WTC11 (cell line): Measurements from ENCODE around the gene DNAJB11. TPM values are rescaled to one million over a fixed set of nuclear protein-coding genes. Genes with fewer than 3 reads are reported as not detected.

ENCODE experiments used
- ATAC-seq: fragments of 200-7000 bp; cut with Tn5 transposase; 2 replicates; pipeline ENCODE4 v1.10.0; 2021; ENCODE audit warnings: mild to moderate bottlenecking, moderate library complexity
- CTCF ChIA-PET: fragments of 300-600 bp; sonication (Branson Sonifier 250); formaldehyde crosslinking; loops from one replicate; lab custom pipeline; 2021; ENCODE audit warnings: antibody characterized with exemption; lab: Charles Lee
- POLR2A ChIA-PET: fragments of 350-600 bp; sonication (Branson Sonifier 250); formaldehyde crosslinking; loops from one replicate; lab custom pipeline; 2021; ENCODE audit warnings: antibody characterized with exemption; lab: Charles Lee
- DNase-seq: peaks from one replicate; pipeline ENCODE4 v3.0.0; 2021; ENCODE audit warnings: low spot score
- H3K27ac Mint-ChIP-seq: 2 replicates; pipeline ENCODE4 v1.8.0; 2021; ENCODE audit warnings: mixed read lengths
- H3K27me3 Mint-ChIP-seq: 2 replicates; pipeline ENCODE4 v1.8.0; 2021; ENCODE audit warnings: low read depth, mild to moderate bottlenecking, moderate library complexity, mixed read lengths
- H3K36me3 Mint-ChIP-seq: 2 replicates; pipeline ENCODE4 v1.8.0; 2021; ENCODE audit warnings: mixed read lengths
- H3K4me1 Mint-ChIP-seq: 2 replicates; pipeline ENCODE4 v1.8.0; 2022; ENCODE audit warnings: mixed read lengths
- H3K4me3 Mint-ChIP-seq: 2 replicates; pipeline ENCODE4 v1.8.0; 2021; ENCODE audit warnings: mild to moderate bottlenecking, moderate library complexity, mixed read lengths
- H3K9me3 Mint-ChIP-seq: 2 replicates; pipeline ENCODE4 v1.8.0; 2021; ENCODE audit warnings: mixed read lengths
- ATF6 ChIP-seq: sonication (generic); formaldehyde crosslinking; IDR thresholded peaks from 2 replicates; pipeline ENCODE4 v1.8.1; 2023; ENCODE audit warnings: mild to moderate bottlenecking, missing genetic modification reagents
- CREM ChIP-seq: sonication (generic); formaldehyde crosslinking; IDR thresholded peaks from 2 replicates; pipeline ENCODE4 v1.8.1; 2022; ENCODE audit warnings: mild to moderate bottlenecking, missing genetic modification reagents, moderate library complexity
- FOXK1 ChIP-seq: sonication (generic); formaldehyde crosslinking; IDR thresholded peaks from 2 replicates; pipeline ENCODE4 v1.8.0; 2022; ENCODE audit warnings: mild to moderate bottlenecking, moderate library complexity, missing genetic modification reagents
- FOXP4 ChIP-seq: sonication (generic); formaldehyde crosslinking; IDR thresholded peaks from 2 replicates; pipeline ENCODE4 v1.8.0; 2022; ENCODE audit warnings: mild to moderate bottlenecking, missing genetic modification reagents
- GABPB1 ChIP-seq: sonication (generic); formaldehyde crosslinking; IDR thresholded peaks from 2 replicates; pipeline ENCODE4 v1.8.1; 2023; ENCODE audit warnings: mild to moderate bottlenecking, missing genetic modification reagents
- GRHL2 ChIP-seq: fragments of 250-450 bp; sonication (Bioruptor Pico); IDR thresholded peaks from 2 replicates; pipeline ENCODE4 v1.8.0; 2022; ENCODE audit warnings: mild to moderate bottlenecking, moderate library complexity; ENCODE audit not compliant: insufficient replicate concordance, severe bottlenecking
- HMGXB4 ChIP-seq: sonication (generic); formaldehyde crosslinking; IDR thresholded peaks from 2 replicates; pipeline ENCODE4 v1.8.1; 2023; ENCODE audit warnings: mild to moderate bottlenecking, moderate library complexity, missing genetic modification reagents
- MAX ChIP-seq: sonication (generic); formaldehyde crosslinking; IDR thresholded peaks from 2 replicates; pipeline ENCODE4 v1.8.0; 2022; ENCODE audit warnings: mild to moderate bottlenecking, missing genetic modification reagents
- NR1H2 ChIP-seq: sonication (generic); formaldehyde crosslinking; IDR thresholded peaks from 2 replicates; pipeline ENCODE4 v1.9.0; 2021; ENCODE audit warnings: mild to moderate bottlenecking, moderate library complexity, missing genetic modification reagents
- NR2C2 ChIP-seq: sonication (generic); formaldehyde crosslinking; IDR thresholded peaks from 2 replicates; pipeline ENCODE4 v1.8.0; 2022; ENCODE audit warnings: mild to moderate bottlenecking, missing genetic modification reagents
- PRRX2 ChIP-seq: fragments of 250-450 bp; sonication (Bioruptor Pico); IDR thresholded peaks from 2 replicates; pipeline ENCODE4 v1.8.0; 2021; ENCODE audit warnings: mild to moderate bottlenecking
- SOX15 ChIP-seq: fragments of 250-450 bp; sonication (Bioruptor Pico); IDR thresholded peaks from 2 replicates; pipeline ENCODE4 v1.9.0; 2021; ENCODE audit warnings: mild to moderate bottlenecking
- SP1 ChIP-seq: sonication (generic); formaldehyde crosslinking; conservative IDR thresholded peaks from 2 replicates; pipeline ENCODE4 v1.8.1; 2022; ENCODE audit warnings: missing genetic modification reagents
- TCF7 ChIP-seq: sonication (generic); formaldehyde crosslinking; IDR thresholded peaks from 2 replicates; pipeline ENCODE4 v1.8.0; 2022; ENCODE audit warnings: mild to moderate bottlenecking, low read depth, missing genetic modification reagents, moderate library complexity
- TEAD1 ChIP-seq: sonication (generic); formaldehyde crosslinking; IDR thresholded peaks from 2 replicates; pipeline ENCODE4 v1.8.0; 2022; ENCODE audit warnings: mild to moderate bottlenecking, missing genetic modification reagents
- ZNF121 ChIP-seq: sonication (generic); formaldehyde crosslinking; IDR thresholded peaks from 2 replicates; pipeline ENCODE4 v1.8.0; 2023; ENCODE audit warnings: missing genetic modification reagents
- ZNF232 ChIP-seq: sonication (generic); formaldehyde crosslinking; IDR thresholded peaks from 2 replicates; pipeline ENCODE4 v1.8.0; 2022; ENCODE audit warnings: mild to moderate bottlenecking, missing genetic modification reagents
- total RNA-seq: library from RNA; stranded (reverse); gene quantifications from 3 replicates; pipeline ENCODE4 v1.2.3, GENCODE V29; 2021
- TF ChIP-seq, protein P1 (sequence below): sonication (generic); formaldehyde crosslinking; IDR thresholded peaks from 2 replicates; pipeline ENCODE4 v1.8.1; 2022; ENCODE audit warnings: mild to moderate bottlenecking, missing genetic modification reagents, moderate library complexity, borderline replicate concordance
- TF ChIP-seq, protein P2 (sequence below): sonication (generic); formaldehyde crosslinking; IDR thresholded peaks from 2 replicates; pipeline ENCODE4 v1.8.1; 2023; ENCODE audit warnings: mild to moderate bottlenecking, missing genetic modification reagents, moderate library complexity
- TF ChIP-seq, protein P3 (sequence below): sonication (generic); formaldehyde crosslinking; IDR thresholded peaks from 2 replicates; pipeline ENCODE4 v1.8.1; 2023; ENCODE audit warnings: mild to moderate bottlenecking, missing genetic modification reagents, moderate library complexity

DNAJB11 gene
- total RNA-seq, 1 experiment from 2014 or later = 56.3 TPM

DNA sequence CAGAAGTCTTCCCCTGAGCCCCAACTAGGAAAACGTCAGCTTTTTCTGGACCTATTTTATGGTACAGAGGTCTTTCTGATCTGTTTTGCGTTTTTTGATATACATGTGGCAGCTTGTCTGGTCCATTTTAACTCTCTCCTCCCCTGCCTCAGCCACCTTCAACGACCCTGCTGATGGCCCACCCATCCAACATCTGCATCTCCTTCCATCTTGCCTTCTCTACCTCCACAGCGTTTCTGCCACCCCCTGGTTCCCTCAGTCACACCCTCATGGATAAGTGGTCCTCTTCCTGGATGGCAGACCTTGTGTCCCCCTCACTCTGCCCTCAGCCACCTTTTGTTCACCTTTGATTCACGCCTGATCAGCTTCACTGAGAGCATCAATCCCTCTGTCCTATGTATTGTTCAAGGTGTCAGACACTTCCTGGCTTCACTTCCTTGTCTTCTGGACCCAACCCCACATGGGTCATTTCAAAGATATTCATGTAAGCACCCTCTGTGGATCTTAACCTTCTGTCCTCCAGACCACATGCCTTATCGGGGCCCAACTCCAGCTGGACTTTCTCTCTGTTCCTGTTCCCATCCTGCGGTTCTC is 55.8 kb downstream of the DNAJB11 start (continued):
- TF ChIP-seq TEAD1 (CRISPR knock-in tag) = no peak
- no peak for TF ChIP-seq MAX (CRISPR knock-in tag)

GRCh38 chr3:186627852-186628414 is 57.4 kb downstream of the DNAJB11 start:
- no peak overlapping the region for H3K27ac Mint-ChIP-seq
- CTCF ChIA-PET = no interaction called here

GRCh38 chr3:186628756-186629155 is 58.2 kb downstream of the DNAJB11 start:
- H3K4me3 Mint-ChIP-seq = no peak overlapping the region
- H3K36me3 Mint-ChIP-seq = no peaks in the 10 kb centered on the region
- ATAC-seq = no peak
- TF ChIP-seq GRHL2 (CRISPR knock-in tag) (no peak), TCF7 (CRISPR knock-in tag) (no peak), HMGXB4 (CRISPR knock-in tag) (no peak), NR1H2 (no peak), ATF6 (no peak), ZNF121 (no peak), SP1 (CRISPR knock-in tag) (no peak), SOX15 (CRISPR knock-in tag) (no peak), PRRX2 (CRISPR knock-in tag) (no peak), CREM (CRISPR knock-in tag) (no peak), GABPB1 (no peak)

More at GRCh38 chr3:186627852-186628414, 57.4 kb downstream of the DNAJB11 start:
- Mint-ChIP-seq H3K4me3 (no peak overlapping the region), H3K36me3 (no peaks in the 10 kb centered on the region), H3K4me1 (peaks cover 7% of the 10 kb centered on the region; the same call in 1 of the 2 replicates), H3K27me3 (peaks cover 2% of the 10 kb centered on the region; the same call in 1 of the 2 replicates), H3K9me3 (peaks cover 3% of the 10 kb centered on the region; the same call in 1 of the 2 replicates)
- TF ChIP-seq FOXK1 (CRISPR knock-in tag) (no peak), SP1 (CRISPR knock-in tag) (no peak), ZNF232 (CRISPR knock-in tag) (no peak), FOXP4 (CRISPR knock-in tag) (no peak), NR2C2 (CRISPR knock-in tag) (no peak)
- TF ChIP-seq, protein P1, sequence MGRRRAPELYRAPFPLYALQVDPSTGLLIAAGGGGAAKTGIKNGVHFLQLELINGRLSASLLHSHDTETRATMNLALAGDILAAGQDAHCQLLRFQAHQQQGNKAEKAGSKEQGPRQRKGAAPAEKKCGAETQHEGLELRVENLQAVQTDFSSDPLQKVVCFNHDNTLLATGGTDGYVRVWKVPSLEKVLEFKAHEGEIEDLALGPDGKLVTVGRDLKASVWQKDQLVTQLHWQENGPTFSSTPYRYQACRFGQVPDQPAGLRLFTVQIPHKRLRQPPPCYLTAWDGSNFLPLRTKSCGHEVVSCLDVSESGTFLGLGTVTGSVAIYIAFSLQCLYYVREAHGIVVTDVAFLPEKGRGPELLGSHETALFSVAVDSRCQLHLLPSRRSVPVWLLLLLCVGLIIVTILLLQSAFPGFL (CRISPR knock-in tag) = no peak
- TF ChIP-seq, protein P2, sequence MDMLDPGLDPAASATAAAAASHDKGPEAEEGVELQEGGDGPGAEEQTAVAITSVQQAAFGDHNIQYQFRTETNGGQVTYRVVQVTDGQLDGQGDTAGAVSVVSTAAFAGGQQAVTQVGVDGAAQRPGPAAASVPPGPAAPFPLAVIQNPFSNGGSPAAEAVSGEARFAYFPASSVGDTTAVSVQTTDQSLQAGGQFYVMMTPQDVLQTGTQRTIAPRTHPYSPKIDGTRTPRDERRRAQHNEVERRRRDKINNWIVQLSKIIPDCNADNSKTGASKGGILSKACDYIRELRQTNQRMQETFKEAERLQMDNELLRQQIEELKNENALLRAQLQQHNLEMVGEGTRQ = no peak
- TF ChIP-seq, protein P3, sequence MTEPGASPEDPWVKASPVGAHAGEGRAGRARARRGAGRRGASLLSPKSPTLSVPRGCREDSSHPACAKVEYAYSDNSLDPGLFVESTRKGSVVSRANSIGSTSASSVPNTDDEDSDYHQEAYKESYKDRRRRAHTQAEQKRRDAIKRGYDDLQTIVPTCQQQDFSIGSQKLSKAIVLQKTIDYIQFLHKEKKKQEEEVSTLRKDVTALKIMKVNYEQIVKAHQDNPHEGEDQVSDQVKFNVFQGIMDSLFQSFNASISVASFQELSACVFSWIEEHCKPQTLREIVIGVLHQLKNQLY (CRISPR knock-in tag) = no peak
- DNase-seq (no peak), ATAC-seq (no peak)
- POLR2A ChIA-PET = no interaction called here

More at GRCh38 chr3:186628756-186629155, 58.2 kb downstream of the DNAJB11 start:
- DNase-seq = no peak
- ChIA-PET CTCF (no interaction called here), POLR2A (no interaction called here)
- Mint-ChIP-seq H3K9me3 (peaks cover 3% of the 10 kb centered on the region; the same call in 1 of the 2 replicates), H3K27ac (no peak overlapping the region), H3K27me3 (peaks cover 2% of the 10 kb centered on the region; the same call in 1 of the 2 replicates), H3K4me1 (peaks cover 7% of the 10 kb centered on the region; the same call in 1 of the 2 replicates)
